ENCODE data around the gene ZNF789. TPM values are rescaled to one million over a fixed set of nuclear protein-coding genes. Genes with fewer than 3 reads are reported as not detected.
A peak's percentile ranks its signal among the peaks of the same experiment; 100 is the strongest.

The ZNF789 gene
- total and polyA plus RNA-seq, 2 of the 13 experiments (the other 11 are each of a cell fraction or from before 2014, with no cell fraction given) = 19.8 to 25.1 TPM

DNA sequence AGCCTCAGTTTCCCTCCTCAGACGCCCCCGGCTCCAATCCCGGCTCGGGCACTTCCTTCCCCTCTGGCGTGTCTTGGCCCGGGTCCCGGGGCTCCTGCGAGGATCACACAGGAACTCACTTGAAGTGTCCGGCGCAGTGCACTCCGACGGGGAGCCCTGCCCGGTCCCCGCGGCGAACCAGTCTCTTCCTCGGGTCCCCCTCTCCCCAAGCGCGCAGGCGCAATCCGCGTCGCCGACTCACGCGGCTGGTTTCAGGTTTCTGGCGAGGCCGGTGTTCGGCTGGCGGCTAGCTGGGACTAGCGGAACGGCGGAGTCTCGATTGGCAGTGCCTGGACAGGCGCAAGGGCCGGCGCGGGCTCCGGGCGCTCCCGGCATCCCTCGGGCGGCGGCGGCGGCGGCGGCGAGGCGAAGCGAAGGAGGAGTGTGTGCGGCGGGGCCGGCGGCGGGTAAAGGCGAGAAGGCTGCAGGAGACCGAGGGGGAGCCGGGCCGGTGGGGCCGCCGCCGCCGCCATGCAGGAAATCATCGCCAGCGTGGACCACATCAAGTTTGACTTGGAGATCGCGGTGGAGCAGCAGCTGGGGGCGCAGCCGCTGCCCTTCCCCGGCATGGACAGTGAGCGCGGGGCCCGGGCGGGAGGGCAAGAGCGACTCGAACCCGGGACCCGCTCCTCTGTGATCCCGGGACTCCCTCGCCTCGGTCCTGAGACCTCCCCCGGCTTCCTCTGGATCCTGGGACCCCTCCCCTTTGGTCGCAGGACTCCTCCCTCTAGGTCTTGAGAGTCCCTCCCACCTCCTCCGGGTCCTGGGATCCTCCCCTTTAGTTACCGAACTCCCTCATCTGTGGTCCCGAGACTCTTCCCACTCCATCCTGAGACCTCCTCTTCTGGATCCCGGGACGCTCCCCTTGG lies 33.9 kb upstream of the ZNF789 start, which contains the start of the genes CPSF4 and PTCD1 (continued):
- 0 out of 2 replicates have a peak, but pooled peaks have one; percentile 45 for TF ChIP-seq EEA1 (CRISPR knock-in tag; IDR thresholded peaks at IDR 0.05; ENCODE audit: borderline replicate concordance)
- peak; percentile 98 for TF ChIP-seq SIX1 (CRISPR knock-in tag; IDR thresholded peaks at IDR 0.05; ENCODE audit: borderline replicate concordance)
- TF ChIP-seq KLF15 (CRISPR knock-in tag; IDR thresholded peaks at IDR 0.05; ENCODE audit: borderline replicate concordance) = no peak
- 0 out of 2 replicates have a peak, but pooled peaks have one; percentile 62 for TF ChIP-seq ZNF674 (CRISPR knock-in tag; IDR thresholded peaks at IDR 0.05; ENCODE audit: low read depth)
- TF ChIP-seq, protein P1, sequence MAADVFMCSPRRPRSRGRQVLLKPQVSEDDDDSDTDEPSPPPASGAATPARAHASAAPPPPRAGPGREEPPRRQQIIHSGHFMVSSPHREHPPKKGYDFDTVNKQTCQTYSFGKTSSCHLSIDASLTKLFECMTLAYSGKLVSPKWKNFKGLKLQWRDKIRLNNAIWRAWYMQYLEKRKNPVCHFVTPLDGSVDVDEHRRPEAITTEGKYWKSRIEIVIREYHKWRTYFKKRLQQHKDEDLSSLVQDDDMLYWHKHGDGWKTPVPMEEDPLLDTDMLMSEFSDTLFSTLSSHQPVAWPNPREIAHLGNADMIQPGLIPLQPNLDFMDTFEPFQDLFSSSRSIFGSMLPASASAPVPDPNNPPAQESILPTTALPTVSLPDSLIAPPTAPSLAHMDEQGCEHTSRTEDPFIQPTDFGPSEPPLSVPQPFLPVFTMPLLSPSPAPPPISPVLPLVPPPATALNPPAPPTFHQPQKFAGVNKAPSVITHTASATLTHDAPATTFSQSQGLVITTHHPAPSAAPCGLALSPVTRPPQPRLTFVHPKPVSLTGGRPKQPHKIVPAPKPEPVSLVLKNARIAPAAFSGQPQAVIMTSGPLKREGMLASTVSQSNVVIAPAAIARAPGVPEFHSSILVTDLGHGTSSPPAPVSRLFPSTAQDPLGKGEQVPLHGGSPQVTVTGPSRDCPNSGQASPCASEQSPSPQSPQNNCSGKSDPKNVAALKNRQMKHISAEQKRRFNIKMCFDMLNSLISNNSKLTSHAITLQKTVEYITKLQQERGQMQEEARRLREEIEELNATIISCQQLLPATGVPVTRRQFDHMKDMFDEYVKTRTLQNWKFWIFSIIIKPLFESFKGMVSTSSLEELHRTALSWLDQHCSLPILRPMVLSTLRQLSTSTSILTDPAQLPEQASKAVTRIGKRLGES (CRISPR knock-in tag; IDR thresholded peaks at IDR 0.05; ENCODE audit: borderline replicate concordance) = no peak
- TF ChIP-seq KDM4B (CRISPR knock-in tag; IDR thresholded peaks at IDR 0.05) = 0 out of 2 replicates have a peak, but pooled peaks have one; percentile 81
- TF ChIP-seq ZFY (CRISPR knock-in tag; IDR thresholded peaks at IDR 0.05) = peak; percentile 79
- peak; percentile 89 for TF ChIP-seq ZNF772 (CRISPR knock-in tag; IDR thresholded peaks at IDR 0.05)
- TF ChIP-seq AGO1 (IDR thresholded peaks at IDR 0.05; ENCODE audit: low read depth, low read length, poor library complexity, severe bottlenecking) = peak; percentile 83
- TF ChIP-seq, protein P2, sequence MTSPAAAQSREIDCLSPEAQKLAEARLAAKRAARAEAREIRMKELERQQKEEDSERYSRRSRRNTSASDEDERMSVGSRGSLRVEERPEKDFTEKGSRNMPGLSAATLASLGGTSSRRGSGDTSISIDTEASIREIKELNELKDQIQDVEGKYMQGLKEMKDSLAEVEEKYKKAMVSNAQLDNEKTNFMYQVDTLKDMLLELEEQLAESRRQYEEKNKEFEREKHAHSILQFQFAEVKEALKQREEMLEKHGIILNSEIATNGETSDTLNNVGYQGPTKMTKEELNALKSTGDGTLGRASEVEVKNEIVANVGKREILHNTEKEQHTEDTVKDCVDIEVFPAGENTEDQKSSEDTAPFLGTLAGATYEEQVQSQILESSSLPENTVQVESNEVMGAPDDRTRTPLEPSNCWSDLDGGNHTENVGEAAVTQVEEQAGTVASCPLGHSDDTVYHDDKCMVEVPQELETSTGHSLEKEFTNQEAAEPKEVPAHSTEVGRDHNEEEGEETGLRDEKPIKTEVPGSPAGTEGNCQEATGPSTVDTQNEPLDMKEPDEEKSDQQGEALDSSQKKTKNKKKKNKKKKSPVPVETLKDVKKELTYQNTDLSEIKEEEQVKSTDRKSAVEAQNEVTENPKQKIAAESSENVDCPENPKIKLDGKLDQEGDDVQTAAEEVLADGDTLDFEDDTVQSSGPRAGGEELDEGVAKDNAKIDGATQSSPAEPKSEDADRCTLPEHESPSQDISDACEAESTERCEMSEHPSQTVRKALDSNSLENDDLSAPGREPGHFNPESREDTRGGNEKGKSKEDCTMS (CRISPR knock-in tag; conservative IDR thresholded peaks at IDR 0.05) = no peak
- TF ChIP-seq STAT5B (CRISPR knock-in tag; IDR thresholded peaks at IDR 0.05) = peak; percentile 66; the same call in 1 of the 2 replicates
- no peak for TF ChIP-seq SP1 (IDR thresholded peaks at IDR 0.05)
- peak; percentile 61; the same call in 1 of the 2 replicates for TF ChIP-seq SP1 (CRISPR knock-in tag; IDR thresholded peaks at IDR 0.05)
- TF ChIP-seq BRCA1 (CRISPR knock-in tag; IDR thresholded peaks at IDR 0.05) = no peak
- TF ChIP-seq REPIN1 (CRISPR knock-in tag; IDR thresholded peaks at IDR 0.05; ENCODE audit: borderline replicate concordance, low read depth) = peak; percentile 90
- no peak for TF ChIP-seq TEAD3 (CRISPR knock-in tag; optimal IDR thresholded peaks at IDR 0.05; ENCODE audit: borderline replicate concordance)
- TF ChIP-seq ZNF326 (CRISPR knock-in tag; IDR thresholded peaks at IDR 0.05; ENCODE audit: borderline replicate concordance) = no peak
- TF ChIP-seq ZNF549 (CRISPR knock-in tag; IDR thresholded peaks at IDR 0.05) = no peak
- TF ChIP-seq RBAK (CRISPR knock-in tag; IDR thresholded peaks at IDR 0.05) = no peak
- TF ChIP-seq GTF2F1 (IDR thresholded peaks at IDR 0.05; ENCODE audit: low read length) = no peak
- no peak for TF ChIP-seq TBX3 (IDR thresholded peaks at IDR 0.05; ENCODE audit: borderline replicate concordance)
- TF ChIP-seq, protein P3, sequence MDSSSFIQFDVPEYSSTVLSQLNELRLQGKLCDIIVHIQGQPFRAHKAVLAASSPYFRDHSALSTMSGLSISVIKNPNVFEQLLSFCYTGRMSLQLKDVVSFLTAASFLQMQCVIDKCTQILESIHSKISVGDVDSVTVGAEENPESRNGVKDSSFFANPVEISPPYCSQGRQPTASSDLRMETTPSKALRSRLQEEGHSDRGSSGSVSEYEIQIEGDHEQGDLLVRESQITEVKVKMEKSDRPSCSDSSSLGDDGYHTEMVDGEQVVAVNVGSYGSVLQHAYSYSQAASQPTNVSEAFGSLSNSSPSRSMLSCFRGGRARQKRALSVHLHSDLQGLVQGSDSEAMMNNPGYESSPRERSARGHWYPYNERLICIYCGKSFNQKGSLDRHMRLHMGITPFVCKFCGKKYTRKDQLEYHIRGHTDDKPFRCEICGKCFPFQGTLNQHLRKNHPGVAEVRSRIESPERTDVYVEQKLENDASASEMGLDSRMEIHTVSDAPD (CRISPR knock-in tag; IDR thresholded peaks at IDR 0.05) = no peak
- TF ChIP-seq ATF5 (CRISPR knock-in tag; IDR thresholded peaks at IDR 0.05; ENCODE audit: low read depth) = no peak

Measured in HepG2 (cell line).